Thoracic aorta (tissue), 2 donors: ENCODE results near the gene FNDC3B. TPM values are rescaled to one million over a fixed set of nuclear protein-coding genes. Genes with fewer than 3 reads are reported as not detected.

Experiments used
- ATAC-seq: fragments of 150-250 bp; one replicate; pipeline ENCODE4 v1.8.0; 2017; ENCODE audit warnings: low read depth; ENCODE audit not compliant: insufficient number of reproducible peaks, low FRiP score
- DNase-seq: peaks from one replicate; pipeline ENCODE4 v3.0.0-alpha.2; 2020; ENCODE audit warnings: low spot score
- H3K27ac ChIP-seq, 2 donors: fragments of 200-600 bp; sonication (generic); 1 replicate in 1 of 2; 2 replicates in 1 of 2; pipeline ENCODE4 v1.5.1; 2016; ENCODE audit warnings: mild to moderate bottlenecking in 2 of 2, moderate library complexity in 2 of 2
- H3K27me3 ChIP-seq: fragments of 200-600 bp; sonication (generic); replicated peaks from 2 replicates; pipeline ENCODE4 v1.6.0; 2016; ENCODE audit warnings: mild to moderate bottlenecking; ENCODE audit not compliant: insufficient read depth
- H3K36me3 ChIP-seq: fragments of 200-600 bp; sonication (generic); one replicate; pipeline ENCODE4 v1.5.1; 2016
- H3K4me1 ChIP-seq, 2 donors: fragments of 200-600 bp; sonication (generic); 1 replicate in 1 of 2; 2 replicates in 1 of 2; pipeline versions ENCODE4 v1.5.1 to v1.6.0; 2016; ENCODE audit warnings: low read depth in 2 of 2, mild to moderate bottlenecking in 1 of 2; ENCODE audit not compliant: control insufficient read depth in 1 of 2
- H3K4me3 ChIP-seq: fragments of 200-600 bp; sonication (generic); 2 replicates; pipeline ENCODE4 v1.5.1; 2016; ENCODE audit warnings: mild to moderate bottlenecking
- H3K9me3 ChIP-seq: fragments of 200-600 bp; sonication (generic); 2 replicates; pipeline ENCODE4 v1.5.1; 2016
- CTCF ChIP-seq: fragments of 200-600 bp; sonication (generic); IDR thresholded peaks from one replicate; pipeline ENCODE4 v1.5.1; 2019; ENCODE audit warnings: antibody characterized with exemption
- total RNA-seq, 2 donors: library from RNA; depleted of rRNA; stranded (reverse); fragments of >200 nt; gene quantifications; one replicate each; pipeline versions ENCODE4 v1.1.0 to v1.2.3, GENCODE V29; 2016

The FNDC3B gene
- total RNA-seq, 2 donors from 2014 or later, result 113 to 163 TPM

GRCh38 chr3:172118019-172118418 is 78.6 kb downstream of the FNDC3B start:
- Histone ChIP-seq H3K9me3 (no peaks in the 10 kb centered on the region), H3K27ac (no peak overlapping the region), H3K36me3 (no peaks in the 10 kb centered on the region), H3K4me3 (no peak overlapping the region), H3K27me3 (no peaks in the 10 kb centered on the region), H3K4me1 (peaks cover 0 to 45% of the 10 kb centered on the region in 2 donors)
- ATAC-seq (no peak), DNase-seq (no peak)
- no peak for TF ChIP-seq CTCF

DNA sequence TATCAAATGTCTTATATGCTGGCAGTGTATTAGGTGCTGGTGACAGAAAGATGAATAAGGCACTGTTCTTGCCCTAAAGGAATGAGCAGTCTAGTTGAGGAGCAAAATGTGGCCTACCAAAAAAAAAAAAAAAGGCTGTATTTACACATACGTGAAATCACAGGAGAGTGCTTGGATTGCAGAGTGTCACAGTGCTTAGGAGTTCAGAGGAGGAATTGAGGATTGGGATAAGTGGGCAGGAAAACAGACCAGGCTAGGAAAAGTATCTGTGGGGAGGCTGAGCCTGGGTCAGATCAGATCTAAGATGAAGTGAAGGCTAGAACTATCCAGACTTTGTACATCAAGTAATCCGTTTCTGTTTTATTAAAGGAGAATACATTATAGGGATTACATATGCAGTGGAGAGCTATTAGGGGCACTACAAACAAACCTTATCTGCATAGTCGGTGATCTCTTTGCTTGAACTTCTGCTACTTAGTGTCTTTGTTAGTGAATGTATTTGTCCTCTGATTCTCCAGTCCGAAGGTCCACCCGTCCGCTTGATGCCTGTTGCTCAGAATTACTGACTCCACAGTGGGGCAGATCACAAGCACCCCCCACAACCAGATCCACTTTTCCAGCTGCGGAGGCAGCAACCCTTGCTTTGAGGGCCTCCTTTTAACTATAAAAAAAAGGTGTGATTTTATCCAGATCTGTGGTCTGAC is 80.0 kb downstream of the FNDC3B start:
- DNase-seq, result no peak
- H3K27ac ChIP-seq, result no peak overlapping the region
- ATAC-seq, result no peak
- peaks cover 0 to 50% of the 10 kb centered on the region in 2 donors for H3K4me1 ChIP-seq
- TF ChIP-seq CTCF, result no peak
- H3K36me3 ChIP-seq, result no peaks in the 10 kb centered on the region
- H3K27me3 ChIP-seq, result no peaks in the 10 kb centered on the region
- no peaks in the 10 kb centered on the region for H3K9me3 ChIP-seq
- H3K4me3 ChIP-seq, result no peak overlapping the region

GRCh38 chr3:172120912-172121311 is 81.5 kb downstream of the FNDC3B start:
- TF ChIP-seq CTCF, result no peak
- Histone ChIP-seq H3K4me1 (peaks cover 6 to 58% of the 10 kb centered on the region in 2 donors), H3K4me3 (no peak overlapping the region), H3K27me3 (no peaks in the 10 kb centered on the region), H3K9me3 (no peaks in the 10 kb centered on the region), H3K27ac (no peak overlapping the region), H3K36me3 (no peaks in the 10 kb centered on the region)
- DNase-seq, result no peak
- ATAC-seq, result no peak

DNA sequence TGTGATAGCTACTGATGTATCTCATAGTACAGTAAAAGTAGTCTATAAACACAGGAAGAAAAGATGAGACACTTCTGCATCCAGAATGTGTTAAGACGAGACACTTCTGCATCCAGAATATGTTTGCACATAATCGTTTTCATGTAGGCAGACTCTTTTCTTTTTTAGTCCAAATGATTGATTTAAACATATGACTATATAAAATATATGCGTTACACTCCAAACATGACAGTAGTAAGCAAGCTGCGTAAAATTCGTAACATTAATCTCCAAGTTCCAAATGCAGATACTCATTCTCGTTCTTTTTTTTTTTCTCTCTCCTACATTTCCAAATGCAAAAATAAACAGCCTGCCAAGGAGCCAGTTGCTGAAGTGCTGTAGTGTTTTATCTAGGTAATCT is 82.6 kb downstream of the FNDC3B start:
- ATAC-seq, result no peak
- no peaks in the 10 kb centered on the region for H3K9me3 ChIP-seq
- peaks cover 14 to 67% of the 10 kb centered on the region in 2 donors for H3K4me1 ChIP-seq
- no peaks in the 10 kb centered on the region for H3K27me3 ChIP-seq
- H3K4me3 ChIP-seq, result no peak overlapping the region
- no peak for DNase-seq
- H3K36me3 ChIP-seq, result no peaks in the 10 kb centered on the region
- peak overlapping the region in 1 of 2 donors; percentile 38 for H3K27ac ChIP-seq
- no peak for TF ChIP-seq CTCF

DNA sequence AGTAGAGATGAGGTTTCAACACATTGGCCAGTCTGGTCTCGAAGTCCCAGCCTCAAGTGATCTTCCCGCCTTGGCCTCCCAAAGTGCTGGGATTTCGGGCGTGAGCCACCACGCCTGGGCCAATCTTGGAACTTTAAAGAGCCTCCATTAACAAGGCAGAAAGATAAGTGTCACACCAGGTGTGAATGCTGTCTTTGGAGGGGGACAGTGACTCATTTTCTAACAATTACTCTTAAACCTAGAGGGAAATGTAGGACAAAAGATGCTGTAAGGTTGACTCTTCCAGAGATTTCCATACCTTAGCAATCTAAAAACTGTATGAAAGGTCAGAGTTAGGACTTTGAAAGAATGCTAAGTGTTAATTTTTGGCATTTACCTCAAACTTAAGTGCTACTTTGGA is 84.9 kb downstream of the FNDC3B start:
- no peaks in the 10 kb centered on the region for H3K9me3 ChIP-seq
- H3K27ac ChIP-seq, result peak overlapping the region; percentile 51 to 76
- H3K4me3 ChIP-seq, result no peak overlapping the region
- ATAC-seq, result no peak
- H3K27me3 ChIP-seq, result no peaks in the 10 kb centered on the region
- TF ChIP-seq CTCF, result no peak
- H3K4me1 ChIP-seq, result peaks cover 20 to 89% of the 10 kb centered on the region in 2 donors
- H3K36me3 ChIP-seq, result no peaks in the 10 kb centered on the region
- DNase-seq, result no peak
